ENCODE measurements around the gene DENND5B.
"Not testable (repeated sequence)": the region's sequence is repeated elsewhere in the genome, so short reads cannot be mapped to it uniquely, and the experiment has no call there.

Gene DENND5B

GRCh38 chr12:31482816-31483215 lies 108.1 kb downstream of the DENND5B start:
- DNase-seq (ENCODE audit: low spot score in 2 of 2) (peak in 1 of 2 donors; percentile 18), ATAC-seq (no peak)
- Mint-ChIP-seq H3K4me3 (no peak overlapping the region), H3K9me3 (no peaks in the 10 kb centered on the region), H3K4me1 (no peaks in the 10 kb centered on the region), H3K36me3 (no peaks in the 10 kb centered on the region), H3K27ac (no peak overlapping the region)

GRCh38 chr12:31481415-31481814 lies 109.5 kb downstream of the DENND5B start:
- Mint-ChIP-seq H3K9me3 (no peaks in the 10 kb centered on the region), H3K36me3 (no peaks in the 10 kb centered on the region), H3K27ac (no peak overlapping the region), H3K4me3 (no peak overlapping the region), H3K4me1 (no peaks in the 10 kb centered on the region)
- DNase-seq (ENCODE audit: low spot score in 2 of 2) (no peak), ATAC-seq (no peak)

GRCh38 chr12:31479516-31480210 lies 111.3 kb downstream of the DENND5B start:
- H3K36me3 Mint-ChIP-seq, result no peaks in the 10 kb centered on the region
- no peak for ATAC-seq
- H3K9me3 Mint-ChIP-seq, result no peaks in the 10 kb centered on the region
- DNase-seq (ENCODE audit: low spot score in 2 of 2), result no peak
- no peak overlapping the region for H3K27ac Mint-ChIP-seq
- no peak overlapping the region for H3K4me3 Mint-ChIP-seq
- no peaks in the 10 kb centered on the region for H3K4me1 Mint-ChIP-seq

GRCh38 chr12:31478898-31479297 lies 112.0 kb downstream of the DENND5B start:
- ATAC-seq (no peak), DNase-seq (ENCODE audit: low spot score in 2 of 2) (no peak)
- Mint-ChIP-seq H3K4me1 (no peaks in the 10 kb centered on the region), H3K36me3 (no peaks in the 10 kb centered on the region), H3K9me3 (no peaks in the 10 kb centered on the region), H3K4me3 (no peak overlapping the region), H3K27ac (no peak overlapping the region)

GRCh38 chr12:31478425-31478824 lies 112.5 kb downstream of the DENND5B start:
- no peaks in the 10 kb centered on the region for H3K9me3 Mint-ChIP-seq
- ATAC-seq (no peak), DNase-seq (ENCODE audit: low spot score in 2 of 2) (no peak)
- no peak overlapping the region for H3K4me3 Mint-ChIP-seq
- no peaks in the 10 kb centered on the region for H3K4me1 Mint-ChIP-seq
- no peak overlapping the region for H3K27ac Mint-ChIP-seq
- no peaks in the 10 kb centered on the region for H3K36me3 Mint-ChIP-seq

GRCh38 chr12:31477687-31478086 lies 113.2 kb downstream of the DENND5B start:
- DNase-seq (ENCODE audit: low spot score in 2 of 2) (no peak), ATAC-seq (no peak)
- no peak overlapping the region for H3K4me3 Mint-ChIP-seq
- no peaks in the 10 kb centered on the region for H3K36me3 Mint-ChIP-seq
- H3K27ac Mint-ChIP-seq, result no peak overlapping the region
- H3K9me3 Mint-ChIP-seq, result no peaks in the 10 kb centered on the region
- no peaks in the 10 kb centered on the region for H3K4me1 Mint-ChIP-seq

GRCh38 chr12:31476437-31476836 lies 114.5 kb downstream of the DENND5B start:
- DNase-seq (ENCODE audit: low spot score in 2 of 2) (no peak), ATAC-seq (no peak)
- Mint-ChIP-seq H3K9me3 (no peaks in the 10 kb centered on the region), H3K4me3 (no peak overlapping the region), H3K27ac (no peak overlapping the region), H3K4me1 (no peaks in the 10 kb centered on the region), H3K36me3 (no peaks in the 10 kb centered on the region)

GRCh38 chr12:31475610-31476009 lies 115.3 kb downstream of the DENND5B start:
- ATAC-seq; H3K4me1 Mint-ChIP-seq; H3K27ac Mint-ChIP-seq; H3K9me3 Mint-ChIP-seq; DNase-seq (ENCODE audit: low spot score in 2 of 2); H3K4me3 Mint-ChIP-seq; H3K36me3 Mint-ChIP-seq: not testable (repeated sequence)

GRCh38 chr12:31474751-31475150 lies 116.2 kb downstream of the DENND5B start:
- ATAC-seq (no peak), DNase-seq (ENCODE audit: low spot score in 2 of 2) (no peak)
- H3K9me3 Mint-ChIP-seq, result no peaks in the 10 kb centered on the region
- H3K27ac Mint-ChIP-seq, result no peak overlapping the region
- no peaks in the 10 kb centered on the region for H3K4me1 Mint-ChIP-seq
- no peak overlapping the region for H3K4me3 Mint-ChIP-seq
- no peaks in the 10 kb centered on the region for H3K36me3 Mint-ChIP-seq

- Mint-ChIP-seq H3K27ac (no peak overlapping the region), H3K4me3 (no peak overlapping the region), H3K4me1 (no peaks in the 10 kb centered on the region), H3K9me3 (no peaks in the 10 kb centered on the region), H3K36me3 (no peaks in the 10 kb centered on the region)
- DNase-seq (ENCODE audit: low spot score in 2 of 2) (no peak), ATAC-seq (no peak)
These were observed 119.1 kb downstream of the DENND5B start for GRCh38 chr12:31471823-31472222.

GRCh38 chr12:31471051-31471450 lies 119.9 kb downstream of the DENND5B start:
- no peak overlapping the region for H3K27ac Mint-ChIP-seq
- no peaks in the 10 kb centered on the region for H3K9me3 Mint-ChIP-seq
- DNase-seq (ENCODE audit: low spot score in 2 of 2) (no peak), ATAC-seq (no peak)
- no peak overlapping the region for H3K4me3 Mint-ChIP-seq
- no peaks in the 10 kb centered on the region for H3K36me3 Mint-ChIP-seq
- no peaks in the 10 kb centered on the region for H3K4me1 Mint-ChIP-seq

- H3K36me3 Mint-ChIP-seq, result no peaks in the 10 kb centered on the region
- no peaks in the 10 kb centered on the region for H3K9me3 Mint-ChIP-seq
- no peaks in the 10 kb centered on the region for H3K4me1 Mint-ChIP-seq
- H3K4me3 Mint-ChIP-seq, result no peak overlapping the region
- DNase-seq (ENCODE audit: low spot score in 2 of 2) (no peak), ATAC-seq (no peak)
- H3K27ac Mint-ChIP-seq, result no peak overlapping the region
These were observed 120.5 kb downstream of the DENND5B start for GRCh38 chr12:31470459-31470858.

GRCh38 chr12:31466768-31467167 lies 124.2 kb downstream of the DENND5B start:
- H3K4me1 Mint-ChIP-seq, result no peaks in the 10 kb centered on the region
- H3K9me3 Mint-ChIP-seq, result no peaks in the 10 kb centered on the region
- no peaks in the 10 kb centered on the region for H3K36me3 Mint-ChIP-seq
- no peak overlapping the region for H3K4me3 Mint-ChIP-seq
- no peak overlapping the region for H3K27ac Mint-ChIP-seq
- ATAC-seq, result no peak
- DNase-seq (ENCODE audit: low spot score in 2 of 2), result no peak

- H3K9me3 Mint-ChIP-seq, result no peaks in the 10 kb centered on the region
These were observed 125.9 kb downstream of the DENND5B start for GRCh38 chr12:31465002-31465401.

GRCh38 chr12:31460024-31460423 lies 130.9 kb downstream of the DENND5B start:
- no peak for DNase-seq (ENCODE audit: low spot score in 2 of 2)
- H3K9me3 Mint-ChIP-seq, result no peaks in the 10 kb centered on the region
- no peaks in the 10 kb centered on the region for H3K36me3 Mint-ChIP-seq
- H3K4me3 Mint-ChIP-seq, result no peak overlapping the region
- H3K27ac Mint-ChIP-seq, result no peak overlapping the region
- H3K4me1 Mint-ChIP-seq, result no peaks in the 10 kb centered on the region
- no peak for ATAC-seq

More at GRCh38 chr12:31465002-31465401, 125.9 kb downstream of the DENND5B start:
- no peak for DNase-seq (ENCODE audit: low spot score in 2 of 2)
- ATAC-seq, result no peak
- Mint-ChIP-seq H3K4me3 (no peak overlapping the region), H3K4me1 (no peaks in the 10 kb centered on the region), H3K27ac (no peak overlapping the region), H3K36me3 (no peaks in the 10 kb centered on the region)

GRCh38 chr12:31456562-31456961 lies 134.4 kb downstream of the DENND5B start:
- H3K9me3 Mint-ChIP-seq, result no peaks in the 10 kb centered on the region
- H3K36me3 Mint-ChIP-seq, result no peaks in the 10 kb centered on the region
- ATAC-seq, result no peak

GRCh38 chr12:31444736-31445135 lies 146.2 kb downstream of the DENND5B start:
- H3K4me3 Mint-ChIP-seq, result no peak overlapping the region
- H3K27ac Mint-ChIP-seq, result no peak overlapping the region
- H3K4me1 Mint-ChIP-seq, result no peaks in the 10 kb centered on the region
- no peak for DNase-seq (ENCODE audit: low spot score in 2 of 2)
- ATAC-seq, result no peak
- H3K9me3 Mint-ChIP-seq, result no peaks in the 10 kb centered on the region
- H3K36me3 Mint-ChIP-seq, result no peaks in the 10 kb centered on the region

More at GRCh38 chr12:31456562-31456961, 134.4 kb downstream of the DENND5B start:
- DNase-seq (ENCODE audit: low spot score in 2 of 2), result no peak
- no peak overlapping the region for H3K4me3 Mint-ChIP-seq
- no peak overlapping the region for H3K27ac Mint-ChIP-seq
- H3K4me1 Mint-ChIP-seq, result no peaks in the 10 kb centered on the region

Data from stimulated activated effector memory CD8-positive, alpha-beta T cell treated with anti-CD3 and anti-CD28 coated beads, Interleukin-12 subunit alpha, Interleukin-12 subunit beta, amount 100 ng/mL, for 72 hours (primary cell).